ENCODE measurements around the gene ZMAT5. TPM values are rescaled to one million over a fixed set of nuclear protein-coding genes. Genes with fewer than 3 reads are reported as not detected.

The ZMAT5 gene
- total RNA-seq, 1 experiment from 2014 or later, result 16.0 TPM

DNA sequence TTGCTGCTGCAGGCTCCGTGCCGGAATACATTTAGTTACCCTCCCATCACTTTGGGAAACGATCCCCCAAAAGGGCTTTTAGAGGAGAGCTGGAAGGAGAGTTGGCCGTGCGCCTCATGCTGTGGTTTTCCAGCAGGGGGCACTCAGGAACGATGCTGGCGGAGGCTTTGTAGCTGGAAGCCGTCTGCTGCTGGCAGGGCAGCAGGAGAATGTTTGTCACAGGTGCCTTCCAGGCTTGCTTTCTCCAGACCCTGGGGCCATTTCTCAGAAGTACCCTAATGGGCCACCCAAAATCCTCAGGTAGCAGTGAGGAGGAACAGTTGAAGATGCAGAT lies 77.0 kb downstream of the ZMAT5 start:
- POLR2A ChIA-PET, result no interaction called here
- peak; percentile 74 for ATAC-seq

More for the DNA sequence above, 77.0 kb downstream of the ZMAT5 start:
- no peaks in the 10 kb centered on the region; the same call in 1 of the 2 replicates for H3K79me2 ChIP-seq (ENCODE audit: insufficient read depth, low read length)
- TF ChIP-seq, protein P1, sequence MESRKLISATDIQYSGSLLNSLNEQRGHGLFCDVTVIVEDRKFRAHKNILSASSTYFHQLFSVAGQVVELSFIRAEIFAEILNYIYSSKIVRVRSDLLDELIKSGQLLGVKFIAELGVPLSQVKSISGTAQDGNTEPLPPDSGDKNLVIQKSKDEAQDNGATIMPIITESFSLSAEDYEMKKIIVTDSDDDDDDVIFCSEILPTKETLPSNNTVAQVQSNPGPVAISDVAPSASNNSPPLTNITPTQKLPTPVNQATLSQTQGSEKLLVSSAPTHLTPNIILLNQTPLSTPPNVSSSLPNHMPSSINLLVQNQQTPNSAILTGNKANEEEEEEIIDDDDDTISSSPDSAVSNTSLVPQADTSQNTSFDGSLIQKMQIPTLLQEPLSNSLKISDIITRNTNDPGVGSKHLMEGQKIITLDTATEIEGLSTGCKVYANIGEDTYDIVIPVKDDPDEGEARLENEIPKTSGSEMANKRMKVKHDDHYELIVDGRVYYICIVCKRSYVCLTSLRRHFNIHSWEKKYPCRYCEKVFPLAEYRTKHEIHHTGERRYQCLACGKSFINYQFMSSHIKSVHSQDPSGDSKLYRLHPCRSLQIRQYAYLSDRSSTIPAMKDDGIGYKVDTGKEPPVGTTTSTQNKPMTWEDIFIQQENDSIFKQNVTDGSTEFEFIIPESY (IDR thresholded peaks at IDR 0.05; ENCODE audit: extremely low read depth, insufficient replicate concordance, low read length), result no peak
- no peak for TF ChIP-seq ELF1 (IDR thresholded peaks at IDR 0.05; ENCODE audit: borderline replicate concordance, low read depth)
- peak; percentile 78 for TF ChIP-seq TCF7L2 (IDR thresholded peaks at IDR 0.05; ENCODE audit: borderline replicate concordance, extremely low read depth, insufficient read depth, insufficient read length)
- peak; percentile 64 for TF ChIP-seq RAD21 (IDR thresholded peaks at IDR 0.05; ENCODE audit: low read depth)
- peak; percentile 56 to 73 (median 71); a peak in 5 of 6 replicates for TF ChIP-seq CTCF (IDR thresholded peaks at IDR 0.05 in 2 of 3, conservative IDR thresholded peaks at IDR 0.05 in 1 of 3; ENCODE audit: borderline replicate concordance in 1 of 3, insufficient read depth in 1 of 3, low read depth in 2 of 3, low read length in 2 of 3)
- TF ChIP-seq CEBPB (IDR thresholded peaks at IDR 0.05; ENCODE audit: low read depth), result no peak
- no peak for TF ChIP-seq EZH2 (IDR thresholded peaks at IDR 0.05)
- no peak for TF ChIP-seq YY1 (IDR thresholded peaks at IDR 0.05; ENCODE audit: extremely low read depth, insufficient replicate concordance, low read depth, low read length)
- no peaks in the 10 kb centered on the region for H3K4me1 ChIP-seq (ENCODE audit: control insufficient read depth in 1 of 2, insufficient read depth in 2 of 2, low read length in 2 of 2)
- BruUV-seq (replicated peaks), result no TSS peak
- no peak overlapping the region for H3K4me3 ChIP-seq (replicated peaks in 1 of 2; ENCODE audit: low read depth in 1 of 2, low read length in 2 of 2)
- no peaks in the 10 kb centered on the region for H3K9me3 ChIP-seq (ENCODE audit: control insufficient read depth in 1 of 2, insufficient read depth in 1 of 2, low read depth in 1 of 2, low read length in 2 of 2)
- no peak overlapping the region for H3K27ac ChIP-seq (ENCODE audit: low read depth, low read length)
- no peak for DNase-seq (ENCODE audit: low read depth, low spot score)
- H3K4me2 ChIP-seq (ENCODE audit: low read length), result no peak overlapping the region
- H3K27me3 ChIP-seq (ENCODE audit: insufficient read depth, low read length), result no peaks in the 10 kb centered on the region
- H3K9ac ChIP-seq (ENCODE audit: low read length), result no peak overlapping the region
- RAD21 ChIA-PET (ENCODE audit: low non-redundant PET in 1 of 2, low total read pairs in 2 of 2, uncharacterized antibody in 2 of 2, unreplicated experiment in 2 of 2), result interaction anchor here (0.7 to 1.2 kb wide), 2 partner anchors 11 to 399 kb away, joined by 3 to 4 read pairs; no protein-coding TSS in a partner anchor
- H2AFZ ChIP-seq (ENCODE audit: low read depth, low read length, poor library complexity, severe bottlenecking), result no peak overlapping the region
- no peaks in the 10 kb centered on the region for H4K20me1 ChIP-seq (ENCODE audit: insufficient read depth)
- intact Hi-C loops (cut with micrococcal nuclease), result loop anchor here (1.0 kb wide), 2 partner anchors 315 to 399 kb away; no protein-coding TSS in a partner anchor
- CTCF ChIA-PET, result interaction anchor here (0.6 to 2.5 kb wide), 14 partner anchors 10 to 637 kb away, joined by 3 to 25 read pairs (median 4); partner anchors contain the start of gene TBC1D10A
- H3K36me3 ChIP-seq (ENCODE audit: control insufficient read depth in 1 of 2, insufficient read depth in 2 of 2, low read length in 2 of 2), result no peaks in the 10 kb centered on the region
- no peaks in the 10 kb centered on the region for H3K9me2 ChIP-seq (ENCODE audit: insufficient read depth)
